GM12892 (cell line): ENCODE results near the gene PSMB10.

ENCODE experiments used
- POLR2A ChIP-seq: IDR thresholded peaks from 2 replicates; pipeline ENCODE4 v1.6.1; 2011; ENCODE audit warnings: low read depth, low read length, control low read depth
- POLR2AphosphoS5 ChIP-seq: IDR thresholded peaks from 2 replicates; pipeline ENCODE4 v1.6.1; 2011; ENCODE audit warnings: low read depth, low read length, control low read depth

GRCh38 chr16:67924140-67924906 is 12.3 kb downstream of the PSMB10 start:
- TF ChIP-seq POLR2A (no peak), POLR2AphosphoS5 (no peak)
